Calu3 (cell line): ENCODE data around the gene DHTKD1. TPM values are rescaled to one million over a fixed set of nuclear protein-coding genes. Genes with fewer than 3 reads are reported as not detected.

Experiments used
- BruUV-seq: library from RNA; stranded (reverse); fragments of 400-500 nt; replicated peaks from 2 replicates; lab custom pipeline; 2021; lab: Mats Ljungman, UMichigan
- CTCF ChIA-PET: fragments of 300-600 bp; sonication (Branson Sonifier 250); formaldehyde crosslinking; loops from one replicate; lab custom pipeline; 2022; ENCODE audit warnings: antibody characterized with exemption; lab: Charles Lee
- DNase-seq: peaks from one replicate; pipeline ENCODE4 v3.0.0; 2022
- H3K27ac Mint-ChIP-seq: one replicate; pipeline ENCODE4 v1.8.0; 2022; ENCODE audit warnings: mixed read lengths; ENCODE audit not compliant: unreplicated experiment
- H3K27me3 Mint-ChIP-seq: one replicate; pipeline ENCODE4 v1.8.0; 2022; ENCODE audit warnings: mixed read lengths; ENCODE audit not compliant: unreplicated experiment
- H3K36me3 Mint-ChIP-seq: one replicate; pipeline ENCODE4 v1.8.0; 2022; ENCODE audit warnings: mild to moderate bottlenecking, moderate library complexity, mixed read lengths; ENCODE audit not compliant: insufficient read depth, unreplicated experiment
- H3K4me1 Mint-ChIP-seq: one replicate; pipeline ENCODE4 v1.8.0; 2022; ENCODE audit warnings: mild to moderate bottlenecking, low read depth, mixed read lengths; ENCODE audit not compliant: unreplicated experiment
- H3K4me3 Mint-ChIP-seq: one replicate; pipeline ENCODE4 v1.8.0; 2022; ENCODE audit warnings: mild to moderate bottlenecking, low read depth, moderate library complexity, mixed read lengths; ENCODE audit not compliant: unreplicated experiment
- H3K9me3 Mint-ChIP-seq: one replicate; pipeline ENCODE4 v1.8.0; 2022; ENCODE audit warnings: low read depth, mixed read lengths; ENCODE audit not compliant: unreplicated experiment
- CTCF ChIP-seq: fragments of 200-600 bp; IDR thresholded peaks from one replicate; pipeline ENCODE4 v1.8.0; 2022; ENCODE audit warnings: antibody characterized with exemption; ENCODE audit not compliant: unreplicated experiment
- intact Hi-C: fragments of 100-400 bp; cut with micrococcal nuclease; formaldehyde crosslinking; loops from one replicate; pipeline ENCODE4 v1.10.0; 2022; ENCODE audit not compliant: unreplicated experiment
- total RNA-seq: library from RNA; stranded (reverse); gene quantifications from 2 replicates; pipeline ENCODE4 v1.2.3, GENCODE V29; 2022

DHTKD1 gene
- total RNA-seq, 1 experiment from 2014 or later = 29.4 TPM

- no peak overlapping the region for H3K27ac Mint-ChIP-seq
- intact Hi-C loops = no loop called here
- H3K9me3 Mint-ChIP-seq = no peaks in the 10 kb centered on the region
- DNase-seq = no peak
- BruUV-seq = no TSS peak
- no peak overlapping the region for H3K4me3 Mint-ChIP-seq
- CTCF ChIA-PET = interaction anchor here (1.1 kb wide), 1 partner anchor 15 kb away, joined by 3 read pairs; no protein-coding TSS in a partner anchor
- H3K36me3 Mint-ChIP-seq = no peaks in the 10 kb centered on the region
- TF ChIP-seq CTCF = no peak
- no peaks in the 10 kb centered on the region for H3K27me3 Mint-ChIP-seq
- H3K4me1 Mint-ChIP-seq = no peaks in the 10 kb centered on the region
Observed at GRCh38 chr10:12150163-12150562, 81.4 kb downstream of the DHTKD1 start.

GRCh38 chr10:12154516-12154915 is 85.8 kb downstream of the DHTKD1 start:
- no TSS peak for BruUV-seq
- H3K9me3 Mint-ChIP-seq = no peaks in the 10 kb centered on the region
- no peaks in the 10 kb centered on the region for H3K27me3 Mint-ChIP-seq
- no peak overlapping the region for H3K4me3 Mint-ChIP-seq
- H3K27ac Mint-ChIP-seq = no peak overlapping the region
- no peak for DNase-seq
- peaks cover 5% of the 10 kb centered on the region for H3K36me3 Mint-ChIP-seq
- intact Hi-C loops = no loop called here
- no peak for TF ChIP-seq CTCF
- H3K4me1 Mint-ChIP-seq = no peaks in the 10 kb centered on the region
- CTCF ChIA-PET = no interaction called here

- no TSS peak for BruUV-seq
- no peak for TF ChIP-seq CTCF
- no peak overlapping the region for H3K4me3 Mint-ChIP-seq
- no peaks in the 10 kb centered on the region for H3K9me3 Mint-ChIP-seq
- CTCF ChIA-PET = interaction anchor here (0.6 kb wide), 1 partner anchor 157 kb away, joined by 4 read pairs; no protein-coding TSS in a partner anchor
- no peak for DNase-seq
- H3K27ac Mint-ChIP-seq = no peak overlapping the region
- H3K27me3 Mint-ChIP-seq = no peaks in the 10 kb centered on the region
- H3K36me3 Mint-ChIP-seq = peaks cover 5% of the 10 kb centered on the region
- intact Hi-C loops = no loop called here
- no peaks in the 10 kb centered on the region for H3K4me1 Mint-ChIP-seq
Observed at GRCh38 chr10:12156367-12157123, 87.8 kb downstream of the DHTKD1 start.

GRCh38 chr10:12158111-12158510 is 89.4 kb downstream of the DHTKD1 start:
- DNase-seq = no peak
- Mint-ChIP-seq H3K9me3 (no peaks in the 10 kb centered on the region), H3K27me3 (no peaks in the 10 kb centered on the region), H3K4me3 (no peak overlapping the region), H3K36me3 (peaks cover 5% of the 10 kb centered on the region), H3K27ac (no peak overlapping the region), H3K4me1 (no peaks in the 10 kb centered on the region)
- CTCF ChIA-PET = no interaction called here
- no TSS peak for BruUV-seq
- intact Hi-C loops = no loop called here
- no peak for TF ChIP-seq CTCF
